Medulla oblongata (tissue), 1 donor: ENCODE data around the gene ERCC5.

Experiments used
- DNase-seq: peaks from one replicate; pipeline ENCODE4 v3.0.0-alpha.2; 2015; ENCODE audit errors: extremely low spot score

The ERCC5 gene

GRCh38 chr13:102845630-102846260 is at the start of gene ERCC5:
ERCC5 (plus strand) TSS chr13:102846032; CDS start chr13:102846267, 235 bp downstream.
- peak; percentile 96 for DNase-seq

GRCh38 chr13:102798581-102799425 is 47.0 kb upstream of the ERCC5 start, which contains the start of the genes BIVM and POGLUT2:
BIVM (plus strand) TSS chr13:102799119; CDS start chr13:102807268, 8,149 bp downstream.
POGLUT2 (minus strand) TSS chr13:102798976; CDS start chr13:102798670, 306 bp downstream.
- peak; percentile 92 for DNase-seq

GRCh38 chr13:102799426-102800144 is 46.2 kb upstream of the ERCC5 start:
- DNase-seq = peak; percentile 34

- DNase-seq = peak; percentile 82
Observed at GRCh38 chr13:102800145-102801041, 45.4 kb upstream of the ERCC5 start.

- no peak for DNase-seq
Observed at GRCh38 chr13:102805680-102806079, 40.2 kb upstream of the ERCC5 start.

GRCh38 chr13:102807699-102808098 is 38.1 kb upstream of the ERCC5 start:
- DNase-seq = no peak

- DNase-seq = no peak
Observed at GRCh38 chr13:102812611-102813287, 33.1 kb upstream of the ERCC5 start.

- no peak for DNase-seq
Observed at GRCh38 chr13:102814025-102814607, 31.7 kb upstream of the ERCC5 start.

GRCh38 chr13:102814793-102815192 is 31.0 kb upstream of the ERCC5 start:
- no peak for DNase-seq

GRCh38 chr13:102815788-102816187 is 30.0 kb upstream of the ERCC5 start:
- DNase-seq = no peak

- no peak for DNase-seq
Observed at GRCh38 chr13:102816708-102817107, 29.1 kb upstream of the ERCC5 start.

GRCh38 chr13:102817241-102817640 is 28.6 kb upstream of the ERCC5 start:
- DNase-seq = no peak

GRCh38 chr13:102817907-102818306 is 27.9 kb upstream of the ERCC5 start:
- DNase-seq = no peak

- DNase-seq = no peak
Observed at GRCh38 chr13:102825400-102825799, 20.4 kb upstream of the ERCC5 start.

- no peak for DNase-seq
Observed at GRCh38 chr13:102825921-102826706, 19.7 kb upstream of the ERCC5 start.

- no peak for DNase-seq
Observed at GRCh38 chr13:102830646-102831045, 15.2 kb upstream of the ERCC5 start.

GRCh38 chr13:102836471-102836870 is 9.4 kb upstream of the ERCC5 start:
- DNase-seq = no peak

- no peak for DNase-seq
Observed at GRCh38 chr13:102838273-102838672, 7.6 kb upstream of the ERCC5 start.

GRCh38 chr13:102838982-102839381 is 6.8 kb upstream of the ERCC5 start:
- no peak for DNase-seq
